Right ventricle myocardium inferior (tissue), 1 donor: Measurements from ENCODE around the gene FXR2. TPM values are rescaled to one million over a fixed set of nuclear protein-coding genes. Genes with fewer than 3 reads are reported as not detected.

Experiments used
- total RNA-seq: library from RNA; stranded (reverse); fragmentation: NEBNext Ultra II Directional; extraction: Animal tissue kit (Norgen Biotek cat#: 25700); gene quantifications from one replicate; pipeline ENCODE4 v1.2.1, GENCODE V29; 2021
- donor health status: DM: no; HTN: yes; CAD: no; lungs with severe emphysema.

The FXR2 gene
- total RNA-seq, 1 donor from 2014 or later = 103 TPM

Other genes starting within 250 kb of the FXR2 start
- gene TNK1, start 233.8 kb downstream of the FXR2 start, total RNA-seq = 2.6 TPM
- gene PLSCR3, start 220.4 kb downstream of the FXR2 start, total RNA-seq = 18.4 TPM
- gene TMEM256, start 210.8 kb downstream of the FXR2 start, total RNA-seq = 64.0 TPM
- gene NLGN2, start 207.1 kb downstream of the FXR2 start, total RNA-seq = 7.0 TPM
- gene SPEM1, start 194.6 kb downstream of the FXR2 start, total RNA-seq = not detected
- gene SPEM2, start 189.3 kb downstream of the FXR2 start, total RNA-seq = not detected
- gene SPEM3, start 186.0 kb downstream of the FXR2 start, total RNA-seq = not detected
- gene TMEM102, start 179.5 kb downstream of the FXR2 start, total RNA-seq = 2.7 TPM
- 11.7 TPM for gene FGF11, start 175.4 kb downstream of the FXR2 start, total RNA-seq
- gene CHRNB1, start 169.8 kb downstream of the FXR2 start, total RNA-seq = 11.8 TPM
- 62.1 TPM for gene ZBTB4, start 135.3 kb downstream of the FXR2 start, total RNA-seq
- not detected for gene SLC35G6, start 133.5 kb downstream of the FXR2 start, total RNA-seq
- 36.4 TPM for gene POLR2A, start 130.5 kb downstream of the FXR2 start, total RNA-seq
- gene TNFSF12, start 65.8 kb downstream of the FXR2 start, total RNA-seq = 41.7 TPM
- 13.5 TPM for gene TNFSF13, start 56.1 kb downstream of the FXR2 start, total RNA-seq
- 33.0 TPM for gene SENP3, start 53.0 kb downstream of the FXR2 start, total RNA-seq
- 40.4 TPM for gene CD68, start 35.3 kb downstream of the FXR2 start, total RNA-seq
- gene MPDU1, start 31.0 kb downstream of the FXR2 start, total RNA-seq = 32.0 TPM
- gene SOX15, start 24.8 kb downstream of the FXR2 start, total RNA-seq = 0.89 TPM
- gene SAT2, start 12.9 kb upstream of the FXR2 start, total RNA-seq = 78.9 TPM
- 0.35 TPM for gene SHBG, start 15.2 kb upstream of the FXR2 start, total RNA-seq
- 3.8 TPM for gene ATP1B2, start 36.0 kb upstream of the FXR2 start, total RNA-seq
- 15.4 TPM for gene TP53, start 72.6 kb upstream of the FXR2 start, total RNA-seq
- gene WRAP53, start 73.6 kb upstream of the FXR2 start, total RNA-seq = 5.6 TPM
- gene EFNB3, start 90.3 kb upstream of the FXR2 start, total RNA-seq = 0.11 TPM
- not detected for gene DNAH2, start 102.8 kb upstream of the FXR2 start, total RNA-seq
- 25.0 TPM for gene KDM6B, start 219.3 kb upstream of the FXR2 start, total RNA-seq
- 35.4 TPM for gene TMEM88, start 240.2 kb upstream of the FXR2 start, total RNA-seq
- 105 TPM for gene NAA38, start 242.7 kb upstream of the FXR2 start, total RNA-seq
- 21.7 TPM for gene CYB5D1, start 243.1 kb upstream of the FXR2 start, total RNA-seq